Lower leg skin (tissue), 3 donors: ENCODE measurements around the gene SYCP3.

Experiments
- CTCF ChIP-seq, 3 donors: fragments of 450-650 bp; IDR thresholded peaks; one replicate each; pipeline ENCODE4 v1.5.1; 2016; ENCODE audit warnings: antibody characterized with exemption in 3 of 3, mild to moderate bottlenecking in 3 of 3, moderate library complexity in 2 of 3
- POLR2A ChIP-seq, 2 donors: fragments of 450-650 bp; IDR thresholded peaks; one replicate each; pipeline ENCODE4 v1.6.1; 2016 to 2017; ENCODE audit warnings: antibody characterized with exemption in 2 of 2, mild to moderate bottlenecking in 1 of 2, moderate library complexity in 1 of 2

GRCh38 chr12:101713930-101714329, 25.3 kb downstream of the SYCP3 start:
- no peak for TF ChIP-seq CTCF (IDR thresholded peaks at IDR 0.05)
- no peak for TF ChIP-seq POLR2A (IDR thresholded peaks at IDR 0.05)
